ENCODE results near the gene DLGAP4. TPM values are rescaled to one million over a fixed set of nuclear protein-coding genes. Genes with fewer than 3 reads are reported as not detected.

Gene DLGAP4
- total and polyA plus RNA-seq, 12 donors = 34.0 to 74.4 (median 55.6) TPM

- 64% methylated on average over 3 of the region's 3 CpGs for WGBS, 2 donors
- Histone ChIP-seq H3K27me3 (peaks cover 0 to 51% (median 34%) of the 10 kb centered on the region in 7 donors), H3K27ac (no peak overlapping the region), H3K4me1 (peaks cover 0 to 3% (median 0%) of the 10 kb centered on the region in 9 donors), H3K36me3 (no peaks in the 10 kb centered on the region), H3K9me3 (peaks cover 0 to 6% (median 0%) of the 10 kb centered on the region in 11 donors), H3K4me3 (no peak overlapping the region)
- TF ChIP-seq CTCF (IDR thresholded peaks at IDR 0.05) = no peak
- ATAC-seq = no peak
- DNase-seq = no peak
- intact Hi-C loops (cut with DNase I) = no loop called here
These were observed 92.4 kb downstream of the DLGAP4 start for GRCh38 chr20:36398515-36398914.

- Histone ChIP-seq H3K4me3 (no peak overlapping the region), H3K27me3 (peaks cover 0 to 55% (median 39%) of the 10 kb centered on the region in 7 donors), H3K36me3 (no peaks in the 10 kb centered on the region), H3K9me3 (peaks cover 0 to 6% (median 0%) of the 10 kb centered on the region in 11 donors), H3K4me1 (peaks cover 0 to 3% (median 0%) of the 10 kb centered on the region in 9 donors), H3K27ac (no peak overlapping the region)
- ATAC-seq (peak in 2 of 8 donors; percentile 42 to 67), DNase-seq (peak in 1 of 2 donors; percentile 9)
- TF ChIP-seq CTCF (IDR thresholded peaks at IDR 0.05) = peak in 6 of 9 donors; percentile 18 to 38 (median 24)
- WGBS, 2 donors = 27 to 36% methylated on average over 6 of the region's 6 CpGs
- intact Hi-C loops (cut with DNase I) = no loop called here
These were observed 93.2 kb downstream of the DLGAP4 start for GRCh38 chr20:36399147-36399968.

GRCh38 chr20:36399969-36400545 is 93.9 kb downstream of the DLGAP4 start:
- Histone ChIP-seq H3K4me1 (peaks cover 0 to 3% (median 0%) of the 10 kb centered on the region in 9 donors), H3K36me3 (no peaks in the 10 kb centered on the region), H3K27ac (no peak overlapping the region), H3K27me3 (peaks cover 0 to 55% (median 39%) of the 10 kb centered on the region in 7 donors), H3K9me3 (peaks cover 0 to 6% (median 0%) of the 10 kb centered on the region in 11 donors), H3K4me3 (no peak overlapping the region)
- no peak for DNase-seq
- no peak for TF ChIP-seq CTCF (IDR thresholded peaks at IDR 0.05)
- no peak for ATAC-seq
- 63 to 67% methylated on average over 7 of the region's 7 CpGs for WGBS, 2 donors
- intact Hi-C loops (cut with DNase I) = no loop called here

- TF ChIP-seq CTCF (IDR thresholded peaks at IDR 0.05) = no peak
- Histone ChIP-seq H3K27ac (no peak overlapping the region), H3K36me3 (no peaks in the 10 kb centered on the region), H3K4me1 (peaks cover 0 to 3% (median 0%) of the 10 kb centered on the region in 9 donors), H3K4me3 (no peak overlapping the region), H3K27me3 (peaks cover 0 to 55% (median 39%) of the 10 kb centered on the region in 7 donors), H3K9me3 (peaks cover 0 to 6% (median 0%) of the 10 kb centered on the region in 11 donors)
- intact Hi-C loops (cut with DNase I) = no loop called here
- no peak for ATAC-seq
- 41 to 48% methylated on average over 18 of the region's 18 CpGs for WGBS, 2 donors
- DNase-seq = no peak
These were observed 95.0 kb downstream of the DLGAP4 start for GRCh38 chr20:36400909-36401735.

Measured in heart right ventricle (tissue), 16 donors.